Astrocyte of the hippocampus (primary cell): Measurements from ENCODE around the gene TMCC2.

Experiments used
- DNase-seq: peaks from one replicate; pipeline ENCODE4 v3.0.0; 2011; ENCODE audit warnings: low read depth, low spot score

The TMCC2 gene

GRCh38 chr1:205259998-205260397 lies 32.3 kb downstream of the TMCC2 start:
- DNase-seq: no peak

- DNase-seq: peak; percentile 46
Observed at GRCh38 chr1:205260948-205261732, 33.4 kb downstream of the TMCC2 start.

GRCh38 chr1:205261946-205262691 lies 34.4 kb downstream of the TMCC2 start:
- peak; percentile 62 for DNase-seq

GRCh38 chr1:205262731-205263171 lies 35.0 kb downstream of the TMCC2 start:
- DNase-seq: peak; percentile 51

- peak; percentile 54 for DNase-seq
Observed at GRCh38 chr1:205263580-205264190, 35.9 kb downstream of the TMCC2 start.

- DNase-seq: no peak
Observed at GRCh38 chr1:205266611-205267305, 39.0 kb downstream of the TMCC2 start.

GRCh38 chr1:205267306-205267902 lies 39.7 kb downstream of the TMCC2 start:
- no peak for DNase-seq

GRCh38 chr1:205268846-205269680 lies 41.3 kb downstream of the TMCC2 start:
- no peak for DNase-seq

- DNase-seq: no peak
Observed at GRCh38 chr1:205269711-205270110, 42.0 kb downstream of the TMCC2 start.

- no peak for DNase-seq
Observed at GRCh38 chr1:205270271-205270670, 42.5 kb downstream of the TMCC2 start.

- DNase-seq: peak; percentile 59
Observed at GRCh38 chr1:205270764-205271163, 43.0 kb downstream of the TMCC2 start.

- no peak for DNase-seq
Observed at GRCh38 chr1:205271277-205271676, 43.5 kb downstream of the TMCC2 start.

GRCh38 chr1:205271745-205272144 lies 44.0 kb downstream of the TMCC2 start:
- DNase-seq: no peak

- no peak for DNase-seq
Observed at GRCh38 chr1:205272536-205272935, 44.8 kb downstream of the TMCC2 start.

- DNase-seq: peak; percentile 91
Observed at GRCh38 chr1:205273551-205273982, 45.8 kb downstream of the TMCC2 start.

- DNase-seq: peak; percentile 53
Observed at GRCh38 chr1:205274041-205274691, 46.4 kb downstream of the TMCC2 start.

- DNase-seq: no peak
Observed at GRCh38 chr1:205275133-205275532, 47.4 kb downstream of the TMCC2 start.

- no peak for DNase-seq
Observed at GRCh38 chr1:205275916-205276688, 48.4 kb downstream of the TMCC2 start.

GRCh38 chr1:205276689-205277065 lies 48.9 kb downstream of the TMCC2 start:
- DNase-seq: no peak
